ENCODE data around the gene FAM98A.

FAM98A gene

DNA sequence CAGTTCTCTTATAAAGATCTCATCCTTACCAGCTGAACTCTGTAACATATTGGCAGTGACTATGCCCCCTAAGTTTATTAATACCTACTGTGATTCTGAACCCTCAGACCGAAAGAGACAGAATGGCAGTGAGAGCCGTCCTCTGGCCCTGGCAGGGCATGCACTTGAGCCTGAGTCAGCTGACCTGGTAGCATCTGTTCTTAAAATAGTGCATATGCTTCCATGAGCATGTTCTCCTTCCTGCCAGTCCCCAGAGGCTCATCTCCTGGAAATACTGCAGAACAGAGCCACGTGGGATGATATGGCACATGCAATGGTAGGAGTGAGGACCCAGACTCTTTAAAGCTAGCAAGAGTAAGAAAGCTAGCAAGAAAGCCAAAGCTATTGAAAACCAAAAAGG lies 63.7 kb downstream of the FAM98A start:
- TF ChIP-seq, protein P1, sequence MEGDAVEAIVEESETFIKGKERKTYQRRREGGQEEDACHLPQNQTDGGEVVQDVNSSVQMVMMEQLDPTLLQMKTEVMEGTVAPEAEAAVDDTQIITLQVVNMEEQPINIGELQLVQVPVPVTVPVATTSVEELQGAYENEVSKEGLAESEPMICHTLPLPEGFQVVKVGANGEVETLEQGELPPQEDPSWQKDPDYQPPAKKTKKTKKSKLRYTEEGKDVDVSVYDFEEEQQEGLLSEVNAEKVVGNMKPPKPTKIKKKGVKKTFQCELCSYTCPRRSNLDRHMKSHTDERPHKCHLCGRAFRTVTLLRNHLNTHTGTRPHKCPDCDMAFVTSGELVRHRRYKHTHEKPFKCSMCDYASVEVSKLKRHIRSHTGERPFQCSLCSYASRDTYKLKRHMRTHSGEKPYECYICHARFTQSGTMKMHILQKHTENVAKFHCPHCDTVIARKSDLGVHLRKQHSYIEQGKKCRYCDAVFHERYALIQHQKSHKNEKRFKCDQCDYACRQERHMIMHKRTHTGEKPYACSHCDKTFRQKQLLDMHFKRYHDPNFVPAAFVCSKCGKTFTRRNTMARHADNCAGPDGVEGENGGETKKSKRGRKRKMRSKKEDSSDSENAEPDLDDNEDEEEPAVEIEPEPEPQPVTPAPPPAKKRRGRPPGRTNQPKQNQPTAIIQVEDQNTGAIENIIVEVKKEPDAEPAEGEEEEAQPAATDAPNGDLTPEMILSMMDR (IDR thresholded peaks at IDR 0.05; ENCODE audit: unreplicated experiment in 3 of 3) = no peak
- no peak overlapping the region for H3K4me3 Mint-ChIP-seq
- H3K36me3 Mint-ChIP-seq (ENCODE audit: low read depth) = no peaks in the 10 kb centered on the region
- peaks cover 26% of the 10 kb centered on the region for H3K4me1 Mint-ChIP-seq
- H3K27me3 Mint-ChIP-seq (ENCODE audit: low read depth) = peaks cover 12% of the 10 kb centered on the region
- peaks cover 6% of the 10 kb centered on the region for H3K9me3 Mint-ChIP-seq
- no peak overlapping the region for H3K27ac Mint-ChIP-seq
